NCI-H446 treated with DMSO at 0.1 percent for 48 hours (cell line): ENCODE measurements around the gene CRHR2.

Experiments used
- DNase-seq: peaks from one replicate; lab custom pipeline; 2025; lab: John Stamatoyannopoulos, UW

Gene CRHR2

DNA sequence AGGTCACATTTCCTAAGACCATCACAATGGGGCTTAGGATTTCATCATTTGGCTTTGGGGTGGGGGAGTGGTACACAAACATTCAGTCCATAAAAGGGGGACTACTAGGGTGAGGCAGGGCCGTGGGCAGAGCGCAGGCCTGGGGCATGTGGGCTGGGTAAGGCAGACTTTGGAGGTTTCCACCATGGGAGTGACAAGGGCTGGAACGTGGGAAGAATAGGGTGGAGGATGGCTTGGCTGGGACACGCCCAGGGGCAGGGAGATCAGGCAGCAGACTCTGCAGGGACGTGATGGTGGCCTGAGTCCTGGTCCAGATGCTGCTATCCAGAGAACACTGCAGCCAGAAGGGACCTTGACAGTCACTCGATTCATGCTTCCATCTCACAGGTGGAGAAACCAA lies 24.7 kb upstream of the CRHR2 start:
- DNase-seq: no peak

DNA sequence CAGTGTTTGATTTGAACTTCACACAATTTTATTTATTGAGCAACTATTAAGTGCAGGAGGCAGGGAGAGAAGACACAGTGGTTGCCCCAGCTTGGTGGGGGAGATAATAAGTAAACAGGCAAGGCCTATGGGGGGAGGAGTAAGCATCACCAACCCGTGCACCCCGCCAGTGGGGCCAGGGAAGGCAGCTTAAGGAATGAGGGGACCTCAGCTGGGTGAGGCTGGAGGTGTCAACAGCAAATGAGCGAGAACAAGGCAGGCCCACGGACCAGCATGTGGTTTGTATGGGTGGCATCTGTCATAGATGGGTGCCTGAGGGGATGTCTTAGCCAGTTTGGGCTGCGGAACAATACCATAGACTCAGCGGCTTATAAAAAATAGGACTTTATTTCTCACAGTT lies 24.1 kb upstream of the CRHR2 start:
- DNase-seq: no peak

DNA sequence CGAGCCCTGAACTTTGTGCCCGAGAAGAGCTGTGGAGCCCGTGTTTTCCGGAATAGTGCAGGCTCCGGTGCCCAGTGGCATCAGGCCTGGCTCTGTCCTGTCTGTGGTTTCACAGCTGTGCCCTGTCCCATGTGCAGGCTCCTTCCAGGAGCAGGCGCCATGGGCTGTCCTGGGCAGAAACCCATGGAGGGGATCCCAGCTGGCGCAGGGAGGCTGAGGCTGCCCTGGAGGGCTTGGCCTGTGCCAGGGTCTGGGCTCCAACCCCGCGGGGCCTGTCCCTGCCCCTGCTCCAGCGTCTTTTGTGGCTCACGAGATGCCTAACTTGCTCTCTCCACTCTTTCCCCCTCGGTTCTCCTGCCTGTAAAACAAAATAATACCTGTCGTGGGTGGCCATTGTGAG lies 23.3 kb upstream of the CRHR2 start:
- DNase-seq: no peak

DNA sequence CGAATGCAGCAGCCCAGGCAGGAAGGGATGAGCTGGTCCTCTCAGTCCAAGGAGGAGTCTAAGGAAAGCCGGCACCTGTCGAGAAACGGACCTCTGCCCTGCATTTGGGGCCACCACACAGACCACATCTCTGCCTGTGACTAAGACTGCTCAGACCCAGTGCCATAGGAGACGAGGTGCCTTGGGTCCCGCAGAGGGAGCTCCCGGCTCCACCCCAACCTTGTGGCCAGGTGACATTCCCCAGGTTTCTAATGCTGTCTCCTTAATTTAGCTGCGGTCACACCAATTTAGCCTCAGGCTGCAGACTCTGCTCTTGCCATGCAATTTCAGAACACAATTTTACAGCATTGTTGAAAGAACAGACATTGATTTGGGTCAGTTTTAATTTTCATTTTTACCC lies 22.8 kb upstream of the CRHR2 start:
- no peak for DNase-seq

DNA sequence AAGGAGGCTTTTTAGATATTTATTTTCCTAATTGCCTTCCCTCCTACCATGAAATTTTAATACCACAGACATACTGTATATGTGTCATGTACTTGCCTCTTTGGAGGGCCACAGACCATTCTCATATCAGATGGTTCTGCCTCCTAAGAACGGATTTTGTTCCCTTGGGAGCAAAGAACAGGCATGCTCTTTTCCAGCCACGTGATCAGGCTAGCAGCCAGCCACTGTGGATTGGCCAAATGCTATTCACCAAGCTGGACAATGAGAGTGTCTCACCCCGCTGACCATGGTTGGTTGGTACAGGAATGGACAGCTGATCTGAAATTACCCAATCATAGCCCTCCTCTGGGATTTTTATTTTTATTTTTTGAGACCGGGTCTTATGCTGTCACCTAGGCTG lies 21.5 kb upstream of the CRHR2 start:
- no peak for DNase-seq

DNA sequence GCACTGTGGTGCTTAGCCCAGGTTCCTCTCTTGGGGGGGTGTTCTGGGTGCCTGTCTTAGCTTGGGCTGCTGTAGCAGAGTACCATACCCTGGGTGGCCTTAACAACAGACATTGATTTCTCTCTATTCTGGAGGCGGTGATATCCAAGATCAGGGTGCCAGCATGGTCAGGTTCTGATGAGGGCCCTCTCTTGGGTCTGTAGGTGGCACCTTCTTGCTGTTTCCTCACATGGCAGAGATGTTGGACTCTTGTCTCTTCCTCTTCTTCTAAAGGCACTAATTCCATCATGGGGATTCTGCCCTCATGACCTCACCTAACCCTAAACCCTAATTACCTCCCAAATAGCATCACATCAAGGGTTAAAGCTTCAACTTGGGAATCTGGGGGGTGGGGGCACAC lies 19.9 kb upstream of the CRHR2 start:
- no peak for DNase-seq

DNA sequence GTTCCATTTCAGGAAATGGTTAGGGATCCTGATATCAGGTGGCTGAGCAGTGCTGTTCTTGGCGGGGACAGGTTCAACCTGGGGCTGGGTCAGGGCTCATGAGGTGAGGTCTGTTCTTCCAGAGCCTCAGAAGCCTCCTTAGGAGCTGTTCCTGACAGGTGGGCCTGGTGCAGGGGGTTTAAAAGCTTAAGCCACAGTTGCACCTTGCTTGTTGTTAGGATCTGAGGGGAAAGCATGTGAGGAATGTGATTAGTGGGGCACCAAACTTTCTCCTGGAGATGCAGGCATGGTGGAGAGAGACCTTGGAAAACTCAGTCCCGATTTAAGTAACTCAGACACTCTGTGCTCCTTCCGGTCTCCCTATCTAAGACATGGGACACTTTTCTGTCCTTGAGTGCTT lies 18.7 kb upstream of the CRHR2 start:
- DNase-seq: no peak

DNA sequence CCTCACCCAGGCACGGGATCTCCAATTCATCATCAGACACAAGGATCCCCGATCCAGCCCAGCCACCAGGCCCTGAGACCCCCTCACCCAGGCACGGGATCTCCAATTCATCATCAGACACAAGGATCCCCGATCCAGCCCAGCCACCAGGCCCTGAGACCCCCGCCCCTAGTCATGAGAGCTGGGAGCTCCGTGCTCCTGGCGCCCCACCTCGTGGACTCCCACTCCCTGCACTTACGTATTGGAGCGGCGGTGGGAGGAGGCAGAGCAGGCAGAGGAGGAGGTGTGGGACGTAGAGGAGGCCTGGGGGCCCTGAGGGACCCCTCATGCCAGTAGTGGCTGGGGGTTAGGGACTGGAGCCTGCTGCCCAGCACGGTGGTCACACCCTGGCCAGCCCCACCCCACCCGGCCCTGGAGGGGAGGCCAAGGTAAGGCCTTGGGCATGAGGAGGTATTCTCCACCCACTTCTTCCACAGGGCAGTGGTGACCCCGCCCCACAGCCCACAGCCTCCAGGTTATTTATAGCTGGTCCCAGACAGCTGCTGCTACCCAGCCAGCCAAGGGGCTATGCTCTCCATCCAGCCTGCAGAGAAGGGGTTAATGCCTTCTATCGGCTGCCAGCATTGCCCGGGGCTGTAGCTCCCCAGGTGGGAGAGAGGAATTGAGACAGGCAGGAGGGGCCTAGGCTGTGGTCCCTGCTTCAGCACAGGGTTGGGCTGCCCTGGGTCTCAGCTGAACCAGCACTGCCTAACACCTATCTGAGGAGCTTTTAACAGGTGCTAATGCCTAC lies 17.6 kb upstream of the CRHR2 start:
- no peak for DNase-seq

DNA sequence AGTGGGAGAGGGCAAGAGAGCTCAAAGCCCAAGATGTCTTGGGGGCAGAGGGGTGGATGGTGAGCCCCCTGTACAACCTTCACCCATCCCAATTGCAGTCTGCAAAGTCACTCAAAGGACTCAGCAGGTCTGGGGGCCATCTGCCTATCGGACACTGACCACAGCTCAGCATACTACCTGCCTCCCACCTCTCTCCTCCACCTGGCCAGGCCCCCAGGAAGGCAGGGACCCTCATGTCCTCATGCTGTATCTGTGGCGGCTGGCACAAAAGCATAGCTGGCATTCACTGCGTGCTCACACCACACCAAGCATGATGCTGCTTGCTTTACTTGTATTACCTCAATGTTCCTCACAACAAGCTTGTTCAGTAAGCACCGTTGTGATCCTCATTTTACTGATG lies 16.2 kb upstream of the CRHR2 start:
- no peak for DNase-seq

DNA sequence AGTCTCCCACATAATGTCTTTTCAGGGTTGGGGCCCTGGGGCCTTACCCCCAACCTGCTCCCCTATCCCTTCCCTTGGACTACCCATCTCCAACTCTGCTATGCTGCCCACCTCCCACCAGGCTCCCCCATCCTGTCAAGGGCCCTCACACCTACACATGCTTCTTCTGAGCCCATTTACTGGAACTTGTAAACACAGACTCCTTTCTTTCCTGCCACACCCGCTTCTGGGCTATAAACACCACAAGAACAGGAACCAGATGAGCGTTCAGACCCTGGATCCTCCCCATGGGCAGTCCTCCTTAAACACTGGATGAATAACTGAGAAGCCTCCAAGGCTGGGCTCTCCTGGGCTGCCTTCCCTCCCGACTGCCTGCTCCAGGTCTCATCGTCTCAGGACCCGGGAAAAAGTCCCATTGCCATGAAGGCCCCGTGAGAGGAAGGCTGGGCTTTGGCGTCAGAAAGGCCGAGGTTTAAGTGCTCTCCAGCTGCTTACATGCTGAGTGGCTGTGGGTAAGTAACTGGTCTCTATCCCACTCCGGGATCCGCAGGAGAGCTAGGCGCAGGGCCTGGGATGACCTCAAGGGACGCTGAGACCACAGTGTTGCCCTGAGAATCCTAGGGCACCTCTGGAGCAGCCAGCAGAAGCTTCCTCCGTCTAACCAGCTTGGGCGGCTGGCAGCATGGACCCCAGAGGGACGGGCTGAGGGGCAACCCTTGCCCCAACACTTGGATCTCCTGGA lies 15.6 kb upstream of the CRHR2 start:
- DNase-seq: no peak

DNA sequence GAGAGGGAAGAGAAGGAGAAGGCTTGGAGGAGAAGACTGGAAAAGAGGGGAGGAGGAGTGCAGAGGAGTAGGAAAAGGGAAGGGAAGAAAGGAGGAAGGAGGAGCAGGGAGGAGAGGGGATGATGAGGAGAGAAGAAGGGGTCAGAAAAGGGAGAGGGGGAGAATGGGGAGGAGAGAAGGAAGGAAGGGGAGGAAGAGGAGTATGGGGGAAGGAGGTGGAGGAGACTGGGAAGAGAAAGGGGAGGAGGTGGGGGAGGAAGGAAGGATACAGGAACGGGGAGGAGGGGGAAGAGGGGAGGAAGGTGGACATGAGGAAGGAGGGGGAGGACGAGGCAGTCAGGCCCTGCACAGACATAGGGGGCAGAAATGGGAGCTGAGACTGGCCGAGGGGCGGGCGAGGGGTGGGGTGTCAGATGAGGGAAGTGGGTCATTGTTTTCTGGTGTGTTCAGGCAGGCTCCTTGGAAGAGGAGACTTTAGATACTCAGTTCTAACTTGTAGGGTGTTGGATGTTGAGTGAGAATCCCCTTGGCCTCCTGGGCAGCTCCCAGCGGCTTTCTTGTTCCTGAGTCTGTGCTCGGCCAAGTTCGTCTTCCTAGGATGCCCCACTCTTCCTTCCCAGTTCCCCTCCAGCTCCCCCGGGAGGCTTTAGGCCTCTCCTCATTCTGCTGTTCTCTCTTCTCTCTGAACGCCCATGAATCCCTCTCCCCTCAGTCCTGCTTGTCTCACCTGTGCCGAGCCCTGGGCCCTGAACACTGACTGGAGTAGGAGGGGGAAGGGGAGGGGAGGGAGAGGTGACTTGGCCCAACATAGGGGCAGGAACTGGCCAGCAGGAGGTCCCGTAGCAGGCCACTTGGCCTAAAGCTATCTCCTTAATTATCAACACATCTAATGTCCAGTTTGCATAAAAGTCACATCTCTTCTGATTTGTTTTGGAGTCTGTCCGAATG lies 12.8 kb upstream of the CRHR2 start:
- no peak for DNase-seq

DNA sequence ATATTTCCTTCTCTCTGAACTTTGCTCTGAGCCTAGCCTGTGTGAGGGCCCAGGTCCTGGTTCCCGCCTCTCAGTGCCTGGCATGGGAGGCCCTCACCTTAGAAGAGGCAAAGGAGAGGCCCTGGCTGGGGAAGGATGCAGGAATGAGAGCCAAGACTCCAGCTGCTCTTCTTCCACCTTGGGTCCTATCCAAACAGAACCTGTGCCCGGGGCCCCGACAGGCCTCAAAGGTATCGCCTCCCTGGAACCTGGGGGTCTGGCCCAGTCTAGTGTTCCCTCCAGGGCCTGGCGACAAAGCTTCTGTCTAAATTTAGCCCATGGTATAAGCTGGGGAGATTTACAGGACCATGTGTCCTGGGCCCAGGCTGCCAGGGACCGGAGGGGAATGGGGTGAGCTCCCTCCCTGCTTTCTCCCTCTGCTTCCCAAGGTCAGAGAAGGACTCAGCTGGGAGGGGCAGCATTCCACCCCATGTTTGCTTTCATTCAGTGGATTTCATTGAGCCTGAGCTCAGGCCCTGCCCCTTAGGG lies 12.0 kb upstream of the CRHR2 start:
- DNase-seq: no peak

DNA sequence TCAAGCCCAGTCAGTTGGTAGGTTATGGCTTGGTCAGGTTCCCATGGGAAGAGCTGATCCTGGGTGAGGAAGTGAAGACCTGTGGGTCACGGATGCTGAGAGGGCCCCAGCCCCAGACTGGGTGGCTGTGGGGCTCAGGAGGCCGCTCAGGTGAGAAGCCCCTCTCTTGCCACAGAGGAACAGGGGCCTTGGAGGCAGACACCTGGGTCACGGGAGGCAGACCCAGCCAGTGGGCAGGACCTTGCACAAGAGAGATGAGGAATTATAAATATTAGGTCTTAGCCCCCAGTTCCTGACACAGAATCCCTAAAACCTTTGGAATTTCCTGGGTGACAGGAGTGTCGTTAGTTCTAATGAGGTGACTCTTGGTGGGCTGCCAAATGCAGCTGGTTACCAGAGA lies 10.6 kb upstream of the CRHR2 start:
- DNase-seq: no peak

DNA sequence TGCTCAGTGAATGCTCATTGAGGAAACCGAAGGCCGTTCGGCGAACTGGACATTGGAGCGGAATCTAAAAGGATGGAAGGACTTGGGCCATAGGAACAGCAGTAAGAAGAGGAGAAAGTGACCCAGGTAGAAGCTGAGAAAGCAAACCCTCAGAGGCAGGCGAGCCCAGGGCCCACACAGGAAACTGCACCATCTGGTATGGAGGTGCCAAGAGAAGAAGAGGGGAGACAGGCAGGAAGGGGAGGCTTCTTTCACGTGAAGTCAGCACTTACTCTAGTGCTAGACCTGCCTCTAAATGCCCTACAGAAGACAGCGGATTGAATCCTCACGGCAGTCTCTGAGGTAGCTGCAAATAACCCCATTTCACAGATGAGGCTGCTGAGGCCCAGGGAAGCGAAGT lies 10.2 kb upstream of the CRHR2 start:
- no peak for DNase-seq

DNA sequence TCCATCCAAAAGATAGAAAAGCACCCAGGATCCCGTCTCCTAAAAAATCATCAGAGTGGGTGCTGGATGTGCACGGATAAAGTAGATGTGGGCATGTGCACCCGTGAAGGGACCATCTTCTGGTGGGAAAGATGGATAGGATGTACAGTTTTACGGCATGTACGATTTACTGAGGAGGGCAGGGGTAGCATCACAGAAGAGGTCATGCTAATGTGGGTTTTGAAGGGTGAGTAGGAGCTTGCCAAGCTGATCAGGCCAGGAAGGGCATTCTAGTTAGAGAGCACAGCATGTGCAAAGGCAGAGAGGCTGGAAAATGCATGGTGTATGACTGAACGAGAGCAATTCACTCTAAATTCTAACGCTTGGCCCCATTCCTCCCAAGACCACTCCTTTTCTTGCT lies 7.8 kb upstream of the CRHR2 start:
- DNase-seq: no peak

DNA sequence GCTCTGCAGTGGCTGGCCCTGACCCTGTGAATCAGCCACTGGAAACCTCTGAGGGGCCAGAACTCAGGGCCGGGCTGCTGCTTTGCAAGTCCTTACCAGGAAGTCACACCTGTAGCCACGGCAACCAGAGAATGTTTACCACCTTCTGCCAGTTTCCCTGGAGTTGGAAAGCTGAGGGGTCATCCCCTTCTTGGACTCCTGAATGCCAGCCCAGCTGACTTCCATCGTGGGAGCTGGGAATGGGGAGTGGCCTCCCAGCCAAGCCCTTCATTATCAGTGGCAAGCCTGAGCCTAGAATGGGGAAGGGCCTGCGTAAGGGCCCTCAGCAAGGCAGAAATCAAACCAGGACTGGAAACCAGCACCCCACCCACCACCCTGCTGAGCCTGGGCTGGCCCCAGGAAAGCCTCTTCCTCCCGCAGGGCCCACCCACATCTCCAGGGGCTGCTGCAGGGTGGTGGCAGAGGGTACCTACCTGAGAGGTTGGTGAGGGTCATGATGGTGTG lies 6.5 kb upstream of the CRHR2 start:
- no peak for DNase-seq

DNA sequence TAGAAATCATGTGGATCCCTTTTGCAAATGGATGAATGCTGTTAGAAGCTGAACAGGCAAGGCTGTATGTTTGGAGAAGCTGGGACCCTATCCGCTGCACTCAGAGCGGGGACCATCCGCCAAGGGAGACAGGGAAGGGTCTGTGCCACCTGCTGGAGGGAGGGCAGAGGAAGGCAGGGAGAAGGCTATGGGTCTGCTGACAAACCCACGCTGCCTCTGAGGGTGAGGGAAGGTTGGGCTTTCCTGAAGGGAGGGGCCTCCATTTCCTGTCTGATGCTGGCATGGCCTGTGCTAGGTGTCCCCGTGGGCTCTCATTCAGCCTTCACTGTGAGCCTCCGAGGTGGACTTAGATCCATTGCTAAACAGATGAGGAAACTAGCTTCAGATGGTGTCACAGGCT lies 5.3 kb upstream of the CRHR2 start:
- DNase-seq: no peak

DNA sequence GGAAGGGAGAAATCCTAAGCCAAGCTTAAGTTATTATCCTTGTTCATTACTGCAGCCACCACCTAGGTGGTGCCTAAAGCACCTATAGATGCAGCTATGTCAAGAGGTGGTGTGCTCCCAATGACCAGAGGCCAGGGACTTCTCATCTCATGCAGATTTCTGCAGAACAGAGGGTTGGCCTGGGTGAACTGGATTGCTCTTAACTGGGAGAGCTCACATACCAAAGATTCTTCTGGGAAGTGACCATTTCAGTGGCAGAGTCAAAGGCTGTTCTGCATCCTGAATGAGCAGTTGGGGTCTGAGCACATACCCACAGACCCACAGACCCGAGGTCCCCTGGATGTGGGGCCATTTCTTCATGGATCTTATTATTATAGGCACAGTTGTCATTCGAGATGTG lies 2.1 kb upstream of the CRHR2 start:
- no peak for DNase-seq

DNA sequence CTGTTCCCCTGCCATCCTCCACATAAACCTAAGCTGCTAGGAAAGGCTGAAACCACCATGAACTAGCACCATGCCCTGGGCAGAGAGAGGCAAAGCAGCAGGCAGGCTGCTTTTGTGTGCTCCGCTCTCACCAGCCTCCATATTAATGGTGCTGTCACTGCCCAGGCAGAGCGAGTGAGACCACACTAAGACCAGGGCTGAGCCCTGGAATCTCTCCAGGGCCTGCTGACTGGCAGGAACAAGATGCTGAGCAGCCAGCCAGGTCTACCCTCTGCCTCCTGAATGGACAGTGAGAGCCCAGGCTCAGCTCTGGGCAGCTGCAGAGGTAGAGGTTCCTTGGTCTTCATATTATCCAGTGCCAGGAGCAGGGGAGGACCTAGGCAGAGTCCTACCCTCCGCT lies 1.6 kb upstream of the CRHR2 start:
- DNase-seq: no peak

DNA sequence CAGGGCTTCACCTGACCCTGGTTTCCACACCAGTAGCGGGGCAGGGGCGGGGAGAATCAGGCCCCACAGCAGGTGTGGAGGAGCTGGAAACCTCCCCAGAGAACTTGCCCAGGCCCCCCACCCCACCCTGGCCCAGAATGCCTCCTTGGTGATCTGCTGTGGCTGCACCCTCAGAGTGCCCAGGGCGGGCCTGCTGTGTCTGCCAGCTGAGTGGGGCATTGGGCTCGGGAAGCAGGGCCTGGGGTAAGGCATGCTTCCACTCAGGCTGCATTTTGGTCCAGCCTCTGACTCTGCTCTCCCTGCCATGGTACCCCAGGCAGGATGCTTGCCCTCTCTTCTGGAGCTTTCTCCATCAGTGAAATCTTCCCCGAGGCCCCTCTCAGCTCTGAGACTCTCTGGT lies 1.1 kb upstream of the CRHR2 start:
- DNase-seq: no peak

DNA sequence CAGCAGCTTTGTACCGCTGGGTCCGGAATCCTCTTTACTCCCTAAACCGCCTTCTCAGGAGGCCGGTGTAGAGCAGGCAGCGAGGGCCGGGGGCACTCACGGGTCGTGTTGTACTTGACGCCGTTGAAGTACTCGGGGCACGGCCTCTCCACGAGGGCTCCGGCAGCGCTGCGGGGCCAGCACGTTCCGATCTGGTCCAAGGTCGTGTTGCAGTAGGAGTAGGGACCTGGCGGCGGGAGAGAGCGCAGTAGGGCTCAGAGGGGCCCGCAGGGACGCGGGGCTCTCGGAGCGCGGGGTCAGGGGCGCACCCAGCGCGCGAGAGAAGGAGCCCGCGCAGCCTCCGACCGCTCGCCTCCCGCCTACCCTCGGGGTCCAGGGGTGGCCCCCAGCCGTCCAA lies 443 bp downstream of the CRHR2 start:
- no peak for DNase-seq

DNA sequence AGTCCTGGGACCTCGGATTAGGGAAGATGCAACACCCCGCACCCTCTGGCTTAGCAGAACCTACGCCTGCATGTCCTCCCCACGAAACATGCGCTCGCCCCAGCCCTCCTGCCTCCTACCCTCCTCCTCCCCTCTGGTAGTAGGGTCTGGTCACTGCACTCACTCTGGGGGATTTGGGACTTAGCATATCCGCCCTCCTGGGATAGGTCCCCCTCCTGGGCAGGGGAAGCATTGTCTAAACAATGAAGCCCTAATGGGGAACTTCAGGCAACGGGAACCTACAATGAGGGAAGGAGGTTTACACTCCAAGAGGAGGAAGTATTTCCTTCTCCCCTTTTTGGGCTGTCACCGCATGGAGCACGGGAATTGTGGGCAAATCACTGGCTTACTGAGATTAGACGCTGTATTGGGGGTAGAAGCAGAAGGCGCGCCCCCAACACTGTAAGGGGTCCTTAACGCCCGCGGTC lies 892 bp downstream of the CRHR2 start:
- DNase-seq: no peak
